Measurements from ENCODE around the gene CARD9. TPM values are rescaled to one million over a fixed set of nuclear protein-coding genes. Genes with fewer than 3 reads are reported as not detected.
A peak's percentile ranks its signal among the peaks of the same experiment; 100 is the strongest.

The CARD9 gene
- polyA plus RNA-seq, 1 of the 3 experiments (the other 2 are of a cell fraction), result 1.1 TPM

DNA sequence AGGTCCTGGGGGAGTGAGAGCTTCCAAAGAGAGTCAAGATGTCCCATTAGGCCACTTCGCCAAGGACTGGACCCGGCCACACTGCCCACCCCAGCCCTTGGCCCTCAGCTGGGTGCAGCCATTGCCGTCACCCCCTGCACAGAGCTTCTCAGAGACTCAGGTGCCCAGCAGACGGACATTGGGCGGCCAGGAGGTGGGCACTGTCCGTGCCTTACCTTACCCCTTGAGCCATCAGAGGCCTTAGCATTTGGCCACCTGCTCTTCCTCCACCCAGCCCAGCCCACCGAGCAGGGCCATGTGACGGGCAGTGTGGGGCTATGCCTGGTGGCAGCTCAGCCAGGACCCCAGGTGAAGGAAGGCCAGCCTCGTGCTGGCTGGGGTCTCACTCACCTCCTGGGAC is 6.6 kb downstream of the CARD9 start:
- Histone ChIP-seq H3K9me3 (no peaks in the 10 kb centered on the region), H3K9ac (no peak overlapping the region), H3K79me2 (ENCODE audit: insufficient read depth) (no peaks in the 10 kb centered on the region), H3K27ac (ENCODE audit: low read depth in 2 of 2, low read length in 1 of 2) (no peak overlapping the region), H2AFZ (ENCODE audit: low read depth) (no peak overlapping the region), H3K27me3 (ENCODE audit: insufficient read depth) (no peaks in the 10 kb centered on the region), H3F3A (replicated peaks; ENCODE audit: insufficient read depth) (no peaks in the 10 kb centered on the region), H3K4me3 (ENCODE audit: low read depth in 2 of 2, low read length in 1 of 2) (no peak overlapping the region), H3K4me2 (no peak overlapping the region), H3K9me2 (no peaks in the 10 kb centered on the region), H4K20me1 (ENCODE audit: insufficient read depth) (0 out of 2 replicates have a peak, but pooled peaks cover 3% of the 10 kb centered on the region), H3K36me3 (replicated peaks in 1 of 2; ENCODE audit: control insufficient read depth in 1 of 2, insufficient read depth in 2 of 2, low read length in 1 of 2) (no peaks in the 10 kb centered on the region), H3K4me1 (ENCODE audit: control insufficient read depth in 1 of 2, insufficient read depth in 2 of 2, low read depth in 1 of 2, low read length in 1 of 2) (peaks cover 0 to 34% of the 10 kb centered on the region in 2 experiments; a peak in 1 of 4 replicates)
- CTCF ChIA-PET, result interaction anchor here (0.8 to 6.8 kb wide), 6 partner anchors 6 to 54 kb away, joined by 5 to 65 read pairs (median 14); partner anchors contain the start of genes CARD9, ENTR1, PMPCA and SNAPC4
- no peak for DNase-seq
- no peak for TF ChIP-seq RCOR1 (IDR thresholded peaks at IDR 0.05; ENCODE audit: low read length)
- TF ChIP-seq TEAD4 (IDR thresholded peaks at IDR 0.05; ENCODE audit: borderline replicate concordance, insufficient read depth), result no peak
- TF ChIP-seq RFX5 (IDR thresholded peaks at IDR 0.05; ENCODE audit: low read length), result no peak
- TF ChIP-seq MXI1 (IDR thresholded peaks at IDR 0.05; ENCODE audit: low read depth, low read length), result no peak
- WGBS (ENCODE audit: low lambda C conversion rate), result 100% methylated on average over 2 of the region's 9 CpGs
- POLR2A ChIA-PET, result interaction anchor here (2.1 kb wide), 1 partner anchor 18 kb away, joined by 11 read pairs; no protein-coding TSS in a partner anchor

DNA sequence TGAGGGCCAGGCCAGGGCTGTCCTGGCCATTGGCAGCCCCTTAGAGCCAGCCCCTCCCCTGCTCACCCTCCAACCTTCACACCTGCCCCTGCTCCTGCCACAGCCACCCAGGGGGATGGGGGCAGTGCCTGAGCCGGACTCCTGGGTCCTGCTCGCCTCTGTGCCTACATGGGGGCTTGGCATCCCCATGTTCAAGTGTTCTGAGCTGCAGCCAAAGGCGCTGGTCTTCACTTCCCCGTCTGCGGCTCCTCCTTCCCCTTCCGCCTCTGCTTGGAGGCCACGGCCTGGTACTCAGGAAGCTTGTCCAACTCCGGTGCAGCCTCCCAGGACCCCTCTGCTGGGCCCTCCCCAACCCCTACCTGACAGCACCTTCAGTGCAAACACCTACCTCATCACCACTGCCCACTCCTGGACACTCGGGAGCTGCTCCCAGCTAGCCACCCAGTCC is 7.7 kb downstream of the CARD9 start:
- Histone ChIP-seq H3K79me2 (ENCODE audit: insufficient read depth) (no peaks in the 10 kb centered on the region), H3K27ac (ENCODE audit: low read depth in 2 of 2, low read length in 1 of 2) (peak overlapping the region in 1 of 2 experiments; percentile 77; a peak in 2 of 4 replicates), H3K36me3 (replicated peaks in 1 of 2; ENCODE audit: control insufficient read depth in 1 of 2, insufficient read depth in 2 of 2, low read length in 1 of 2) (no peaks in the 10 kb centered on the region), H3F3A (replicated peaks; ENCODE audit: insufficient read depth) (no peaks in the 10 kb centered on the region), H3K4me3 (ENCODE audit: low read depth in 2 of 2, low read length in 1 of 2) (no peak overlapping the region), H3K9me2 (no peaks in the 10 kb centered on the region), H3K4me1 (ENCODE audit: control insufficient read depth in 1 of 2, insufficient read depth in 2 of 2, low read depth in 1 of 2, low read length in 1 of 2) (peaks cover 0 to 45% of the 10 kb centered on the region in 2 experiments; a peak in 1 of 4 replicates), H3K27me3 (ENCODE audit: insufficient read depth) (no peaks in the 10 kb centered on the region), H3K9ac (no peak overlapping the region), H3K4me2 (no peak overlapping the region), H4K20me1 (ENCODE audit: insufficient read depth) (0 out of 2 replicates have a peak, but pooled peaks cover 3% of the 10 kb centered on the region), H3K9me3 (no peaks in the 10 kb centered on the region), H2AFZ (ENCODE audit: low read depth) (no peak overlapping the region)
- POLR2A ChIA-PET, result interaction anchor here (1.4 to 2.1 kb wide), 2 partner anchors 19 to 20 kb away, joined by 3 to 11 read pairs; no protein-coding TSS in a partner anchor
- no peak for TF ChIP-seq POLR2AphosphoS5 (IDR thresholded peaks at IDR 0.05; ENCODE audit: low read depth, low read length)
- no peak for TF ChIP-seq YY1 (IDR thresholded peaks at IDR 0.05; ENCODE audit: low read depth)
- TF ChIP-seq GATA2 (CRISPR knock-in tag; IDR thresholded peaks at IDR 0.05), result no peak
- CTCF ChIA-PET, result interaction anchor here (0.6 to 6.8 kb wide), 7 partner anchors 7 to 119 kb away, joined by 3 to 65 read pairs (median 41); partner anchors contain the start of genes CARD9, ENTR1, GPSM1 and PMPCA
- WGBS (ENCODE audit: low lambda C conversion rate), result 96% methylated on average over 8 of the region's 9 CpGs
- DNase-seq, result no peak

DNA sequence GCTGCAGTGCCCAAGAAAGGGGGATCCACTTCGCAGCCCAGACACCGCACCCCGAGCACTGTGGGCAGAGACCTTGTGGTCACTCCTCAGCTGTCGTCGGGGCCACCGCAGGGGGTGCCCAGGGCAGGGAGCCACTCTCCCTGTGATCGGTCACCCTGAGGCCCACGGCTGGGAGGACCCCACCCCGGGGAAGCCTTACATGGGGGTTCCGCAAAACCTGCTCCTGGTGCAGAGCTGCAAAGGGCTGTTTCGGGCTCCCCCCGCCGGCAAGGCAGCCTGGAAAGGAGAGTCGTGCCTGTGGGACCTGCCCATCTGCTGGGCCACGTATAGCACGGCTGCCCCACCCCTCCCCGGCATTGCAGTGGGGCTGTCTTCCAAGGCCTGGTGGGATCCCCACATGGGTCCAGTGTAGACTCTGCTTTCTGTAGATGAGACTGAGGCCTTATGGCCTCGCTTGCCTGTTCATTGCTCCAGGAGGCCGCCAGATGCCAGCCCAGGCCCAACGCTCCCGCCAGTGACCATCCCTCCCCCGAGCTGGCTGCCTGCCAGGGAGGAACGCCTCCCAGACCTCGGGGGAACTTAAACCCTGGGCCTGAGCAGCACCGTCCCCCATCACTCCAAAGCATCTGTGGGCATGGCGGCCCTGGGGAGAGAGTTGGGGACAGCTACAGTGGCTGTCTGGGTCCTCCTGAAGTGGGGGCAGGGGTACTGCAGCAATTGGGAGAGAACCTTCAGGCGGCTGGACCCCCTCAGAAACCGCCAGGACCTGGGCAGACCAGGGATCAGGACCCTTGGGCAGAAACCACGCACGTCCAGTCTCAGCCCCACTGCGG is 8.3 kb downstream of the CARD9 start:
- peak overlapping the region in 1 of 2 experiments; percentile 77; a peak in 2 of 4 replicates for H3K27ac ChIP-seq (ENCODE audit: low read depth in 2 of 2, low read length in 1 of 2)
- no peak overlapping the region for H2AFZ ChIP-seq (ENCODE audit: low read depth)
- DNase-seq, result peak; percentile 96
- H3K9me2 ChIP-seq, result no peaks in the 10 kb centered on the region
- no peak overlapping the region for H3K4me2 ChIP-seq
- peaks cover 0 to 51% of the 10 kb centered on the region in 2 experiments; a peak in 1 of 4 replicates for H3K4me1 ChIP-seq (ENCODE audit: control insufficient read depth in 1 of 2, insufficient read depth in 2 of 2, low read depth in 1 of 2, low read length in 1 of 2)
- no peak overlapping the region for H3K9ac ChIP-seq
- H3K9me3 ChIP-seq, result no peaks in the 10 kb centered on the region
- no peaks in the 10 kb centered on the region for H3K36me3 ChIP-seq (replicated peaks in 1 of 2; ENCODE audit: control insufficient read depth in 1 of 2, insufficient read depth in 2 of 2, low read length in 1 of 2)
- no peaks in the 10 kb centered on the region for H3F3A ChIP-seq (replicated peaks; ENCODE audit: insufficient read depth)
- CTCF ChIA-PET, result interaction anchor here (0.7 to 6.8 kb wide), 8 partner anchors 8 to 53 kb away, joined by 3 to 65 read pairs (median 32); partner anchors contain the start of genes CARD9, ENTR1, GPSM1 and PMPCA
- no peak overlapping the region; a peak in 1 of 4 replicates for H3K4me3 ChIP-seq (ENCODE audit: low read depth in 2 of 2, low read length in 1 of 2)
- TF ChIP-seq RCOR1 (IDR thresholded peaks at IDR 0.05; ENCODE audit: low read length), result peak; percentile 56; the same call in 1 of the 2 replicates
- no peak for TF ChIP-seq GABPA (IDR thresholded peaks at IDR 0.05; ENCODE audit: low read depth)
- peak; percentile 57 for TF ChIP-seq RAD21 (IDR thresholded peaks at IDR 0.05; ENCODE audit: low read length)
- 0 out of 2 replicates have a peak, but pooled peaks have one; percentile 22 for TF ChIP-seq FOXJ3 (CRISPR knock-in tag; IDR thresholded peaks at IDR 0.05)
- peak; percentile 80 for TF ChIP-seq MXI1 (IDR thresholded peaks at IDR 0.05; ENCODE audit: low read depth, low read length)
- TF ChIP-seq NFIC (IDR thresholded peaks at IDR 0.05; ENCODE audit: borderline replicate concordance), result peak; percentile 60; the same call in 1 of the 2 replicates
- TF ChIP-seq, protein P1, sequence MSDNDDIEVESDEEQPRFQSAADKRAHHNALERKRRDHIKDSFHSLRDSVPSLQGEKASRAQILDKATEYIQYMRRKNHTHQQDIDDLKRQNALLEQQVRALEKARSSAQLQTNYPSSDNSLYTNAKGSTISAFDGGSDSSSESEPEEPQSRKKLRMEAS (IDR thresholded peaks at IDR 0.05; ENCODE audit: low read depth), result no peak
- TF ChIP-seq TEAD4 (IDR thresholded peaks at IDR 0.05; ENCODE audit: borderline replicate concordance, insufficient read depth), result no peak
- peak; percentile 62 for TF ChIP-seq CHD2 (IDR thresholded peaks at IDR 0.05; ENCODE audit: low read length, partially characterized antibody)
- TF ChIP-seq FOXM1 (IDR thresholded peaks at IDR 0.05; ENCODE audit: low read depth), result no peak
- H3K27me3 ChIP-seq (ENCODE audit: insufficient read depth), result no peaks in the 10 kb centered on the region
- no peaks in the 10 kb centered on the region for H3K79me2 ChIP-seq (ENCODE audit: insufficient read depth)
- 75% methylated on average over 5 of the region's 31 CpGs for WGBS (ENCODE audit: low lambda C conversion rate)
- 0 out of 2 replicates have a peak, but pooled peaks cover 3% of the 10 kb centered on the region for H4K20me1 ChIP-seq (ENCODE audit: insufficient read depth)
- POLR2A ChIA-PET, result interaction anchor here (0.6 to 2.1 kb wide), 4 partner anchors 9 to 19 kb away, joined by 3 to 11 read pairs (median 3); partner anchors contain the start of gene CARD9

Data from SK-N-SH (cell line).